Breast epithelium (tissue), 4 donors: ENCODE results near the gene IMMP2L. TPM values are rescaled to one million over a fixed set of nuclear protein-coding genes. Genes with fewer than 3 reads are reported as not detected.

Experiments used
- DNase-seq, 2 donors: peaks; one replicate each; pipeline ENCODE4 v3.0.0-alpha.2; 2019; ENCODE audit warnings: low spot score in 2 of 2
- H3K27ac ChIP-seq, 2 donors: fragments of 200-600 bp; sonication (generic) in 1 of 2; one replicate each; pipeline ENCODE4 v1.5.1; 2016 to 2019; ENCODE audit warnings: mild to moderate bottlenecking in 1 of 2
- H3K27me3 ChIP-seq, 2 donors: fragments of 200-600 bp; sonication (generic) in 1 of 2; one replicate each; pipeline versions ENCODE4 v1.5.1 to v1.6.0; 2017 to 2019; ENCODE audit warnings: control low read depth in 1 of 2, mild to moderate bottlenecking in 1 of 2
- H3K36me3 ChIP-seq: fragments of 200-600 bp; one replicate; pipeline ENCODE4 v1.5.1; 2019
- H3K4me1 ChIP-seq, 2 donors: fragments of 200-600 bp; sonication (generic); one replicate each; pipeline ENCODE4 v1.5.1; 2016 to 2019; ENCODE audit warnings: control low read depth in 1 of 2
- H3K4me3 ChIP-seq, 3 donors: fragments of 200-600 bp; sonication (generic); 1 replicate in 2 of 3; 2 replicates in 1 of 3; pipeline ENCODE4 v1.5.1; 2016 to 2019; ENCODE audit warnings: mild to moderate bottlenecking in 3 of 3, moderate library complexity in 2 of 3
- H3K9me3 ChIP-seq, 2 donors: fragments of 200-600 bp; sonication (generic) in 1 of 2; one replicate each; pipeline ENCODE4 v1.5.1; 2016 to 2019; ENCODE audit warnings: control low read depth in 1 of 2
- POLR2A ChIP-seq: fragments of 450-650 bp; IDR thresholded peaks from one replicate; pipeline ENCODE4 v1.6.1; 2016; ENCODE audit warnings: antibody characterized with exemption, mild to moderate bottlenecking, moderate library complexity
- POLR2AphosphoS5 ChIP-seq, 3 donors: sonication (generic); formaldehyde crosslinking; IDR thresholded peaks; one replicate each; pipeline ENCODE4 v1.6.1; 2017; ENCODE audit warnings: antibody characterized with exemption in 3 of 3
- intact Hi-C: fragments of 100-400 bp; cut with DNase I; formaldehyde crosslinking; loops from one replicate; pipeline ENCODE4 v1.15.1; 2023; ENCODE audit warnings: low total_unique reads
- total RNA-seq, 3 donors: library from RNA; depleted of rRNA; stranded (reverse); fragments of >200 nt; gene quantifications; one replicate each; pipeline ENCODE4 v1.1.0, GENCODE V29; 2016
- TF ChIP-seq, protein P1 (sequence below), 3 donors: fragments of 450-650 bp; IDR thresholded peaks; one replicate each; pipeline ENCODE4 v1.5.1; 2016 to 2017; ENCODE audit warnings: antibody characterized with exemption in 3 of 3, mild to moderate bottlenecking in 3 of 3, moderate library complexity in 3 of 3

Gene IMMP2L
- total RNA-seq, 3 donors from 2014 or later = 19.8 to 39.7 (median 30.8) TPM

GRCh38 chr7:111436608-111437007, 125.7 kb downstream of the IMMP2L start:
- H3K36me3 ChIP-seq = no peaks in the 10 kb centered on the region
- intact Hi-C loops = no loop called here
- no peak overlapping the region for H3K4me3 ChIP-seq
- H3K4me1 ChIP-seq = no peaks in the 10 kb centered on the region
- no peak overlapping the region for H3K27ac ChIP-seq
- no peak for TF ChIP-seq POLR2AphosphoS5 (IDR thresholded peaks at IDR 0.05)
- TF ChIP-seq, protein P1, sequence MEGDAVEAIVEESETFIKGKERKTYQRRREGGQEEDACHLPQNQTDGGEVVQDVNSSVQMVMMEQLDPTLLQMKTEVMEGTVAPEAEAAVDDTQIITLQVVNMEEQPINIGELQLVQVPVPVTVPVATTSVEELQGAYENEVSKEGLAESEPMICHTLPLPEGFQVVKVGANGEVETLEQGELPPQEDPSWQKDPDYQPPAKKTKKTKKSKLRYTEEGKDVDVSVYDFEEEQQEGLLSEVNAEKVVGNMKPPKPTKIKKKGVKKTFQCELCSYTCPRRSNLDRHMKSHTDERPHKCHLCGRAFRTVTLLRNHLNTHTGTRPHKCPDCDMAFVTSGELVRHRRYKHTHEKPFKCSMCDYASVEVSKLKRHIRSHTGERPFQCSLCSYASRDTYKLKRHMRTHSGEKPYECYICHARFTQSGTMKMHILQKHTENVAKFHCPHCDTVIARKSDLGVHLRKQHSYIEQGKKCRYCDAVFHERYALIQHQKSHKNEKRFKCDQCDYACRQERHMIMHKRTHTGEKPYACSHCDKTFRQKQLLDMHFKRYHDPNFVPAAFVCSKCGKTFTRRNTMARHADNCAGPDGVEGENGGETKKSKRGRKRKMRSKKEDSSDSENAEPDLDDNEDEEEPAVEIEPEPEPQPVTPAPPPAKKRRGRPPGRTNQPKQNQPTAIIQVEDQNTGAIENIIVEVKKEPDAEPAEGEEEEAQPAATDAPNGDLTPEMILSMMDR (IDR thresholded peaks at IDR 0.05) = no peak
- TF ChIP-seq POLR2A = no peak
- peaks cover 5 to 32% of the 10 kb centered on the region in 2 donors for H3K9me3 ChIP-seq
- H3K27me3 ChIP-seq = no peaks in the 10 kb centered on the region
- no peak for DNase-seq

DNA sequence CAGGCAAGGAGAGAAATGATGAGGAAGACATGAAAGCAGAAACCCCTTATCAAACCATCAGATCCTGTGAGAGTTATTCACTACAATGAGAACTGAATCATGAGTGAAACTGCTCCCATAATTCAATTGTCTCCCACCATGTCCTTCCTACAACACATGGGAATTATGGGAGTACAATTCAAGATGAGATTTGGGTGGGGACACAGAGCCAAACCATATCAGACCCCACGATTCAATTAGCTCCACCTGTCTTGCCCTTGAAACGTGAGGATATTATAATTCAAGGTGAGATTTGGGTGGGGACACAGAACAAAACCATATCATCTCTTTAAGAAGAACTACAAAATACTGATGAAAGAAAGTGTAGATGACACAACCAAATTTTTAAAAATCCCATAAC, 128.9 kb downstream of the IMMP2L start:
- Histone ChIP-seq H3K4me3 (no peak overlapping the region), H3K4me1 (no peaks in the 10 kb centered on the region), H3K27me3 (no peaks in the 10 kb centered on the region), H3K9me3 (peaks cover 5 to 32% of the 10 kb centered on the region in 2 donors), H3K27ac (no peak overlapping the region), H3K36me3 (no peaks in the 10 kb centered on the region)
- intact Hi-C loops = no loop called here
- DNase-seq = no peak
- no peak for TF ChIP-seq POLR2AphosphoS5 (IDR thresholded peaks at IDR 0.05)
- no peak for TF ChIP-seq POLR2A
- TF ChIP-seq, protein P1 (IDR thresholded peaks at IDR 0.05) = no peak

DNA sequence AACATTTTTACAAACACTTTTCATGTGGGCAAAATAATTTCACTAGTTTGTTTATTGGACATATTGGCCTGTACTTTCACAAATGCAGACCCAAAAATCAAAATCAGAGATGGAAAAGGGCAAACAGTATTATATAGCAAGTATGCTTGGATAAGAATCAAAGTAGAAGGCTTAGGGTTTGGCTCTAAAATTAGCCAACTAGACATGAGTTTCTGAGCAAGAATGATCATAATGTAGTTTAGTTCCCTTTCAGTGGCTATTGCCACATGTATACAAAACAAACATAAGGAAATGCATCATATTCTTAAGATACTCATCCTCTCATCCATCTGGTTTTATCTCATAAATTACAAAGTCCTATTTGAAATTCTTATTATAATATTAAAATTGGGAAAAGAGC, 132.5 kb downstream of the IMMP2L start:
- Histone ChIP-seq H3K9me3 (peaks cover 5 to 16% of the 10 kb centered on the region in 2 donors), H3K4me1 (no peaks in the 10 kb centered on the region), H3K27ac (no peak overlapping the region), H3K36me3 (no peaks in the 10 kb centered on the region), H3K27me3 (no peaks in the 10 kb centered on the region), H3K4me3 (no peak overlapping the region)
- DNase-seq = no peak
- TF ChIP-seq, protein P1 (IDR thresholded peaks at IDR 0.05) = no peak
- TF ChIP-seq POLR2A (no peak), POLR2AphosphoS5 (IDR thresholded peaks at IDR 0.05) (no peak)
- intact Hi-C loops = no loop called here

DNA sequence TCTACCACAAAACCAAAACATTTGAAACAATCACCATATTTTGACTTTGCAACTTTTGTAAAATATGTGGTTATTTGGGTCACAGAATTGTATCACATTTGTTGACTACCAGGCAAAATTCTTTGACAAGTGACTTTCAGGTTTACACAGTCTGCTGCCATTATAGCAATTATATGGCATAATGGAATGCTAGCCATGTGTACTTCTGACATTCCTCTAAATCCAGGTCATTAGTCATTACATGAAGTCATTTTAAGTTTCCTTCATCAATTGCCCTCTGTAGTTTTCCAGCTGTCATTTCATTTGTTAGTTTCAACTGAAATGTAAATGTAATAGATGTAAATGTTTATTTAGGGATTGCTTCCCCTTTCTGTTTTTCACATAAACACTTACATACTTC, 137.5 kb downstream of the IMMP2L start:
- H3K27me3 ChIP-seq = no peaks in the 10 kb centered on the region
- no peak overlapping the region for H3K27ac ChIP-seq
- TF ChIP-seq POLR2A = no peak
- TF ChIP-seq, protein P1 (IDR thresholded peaks at IDR 0.05) = no peak
- no peak for TF ChIP-seq POLR2AphosphoS5 (IDR thresholded peaks at IDR 0.05)
- no peaks in the 10 kb centered on the region for H3K36me3 ChIP-seq
- H3K4me3 ChIP-seq = no peak overlapping the region
- no peak for DNase-seq
- intact Hi-C loops = no loop called here
- no peaks in the 10 kb centered on the region for H3K4me1 ChIP-seq
- H3K9me3 ChIP-seq = no peaks in the 10 kb centered on the region

DNA sequence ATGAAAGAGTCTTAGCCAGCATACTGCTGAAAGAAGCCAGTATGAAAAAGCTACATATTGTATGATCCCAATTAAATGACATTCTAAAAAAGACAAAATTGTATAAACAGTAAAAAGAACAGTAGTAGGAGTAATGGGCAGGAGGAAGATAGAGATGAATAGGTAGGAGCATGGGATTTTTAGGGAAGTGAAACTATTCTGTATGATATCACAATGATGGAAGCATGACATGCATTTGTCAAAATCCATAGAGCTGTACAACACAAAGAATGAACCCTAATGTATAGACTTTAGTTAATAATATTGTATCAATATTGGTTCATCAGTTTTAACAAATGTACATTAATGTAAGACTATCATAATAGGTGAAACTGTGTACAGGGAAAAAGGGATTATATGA, 147.9 kb downstream of the IMMP2L start:
- no peak for TF ChIP-seq POLR2A
- TF ChIP-seq POLR2AphosphoS5 (IDR thresholded peaks at IDR 0.05) = no peak
- TF ChIP-seq, protein P1 (IDR thresholded peaks at IDR 0.05) = no peak
- DNase-seq = no peak
- Histone ChIP-seq H3K36me3 (no peaks in the 10 kb centered on the region), H3K4me3 (no peak overlapping the region), H3K4me1 (no peaks in the 10 kb centered on the region), H3K27ac (no peak overlapping the region), H3K9me3 (no peaks in the 10 kb centered on the region), H3K27me3 (no peaks in the 10 kb centered on the region)
- intact Hi-C loops = no loop called here
